Ishikawa (cell line): ENCODE data around the gene GAS2L2.

Experiments
- CEBPB ChIP-seq: IDR thresholded peaks from 2 replicates; pipeline ENCODE4 v1.6.1; 2012
- CREB1 ChIP-seq: IDR thresholded peaks from 2 replicates; pipeline ENCODE4 v1.6.1; 2012; ENCODE audit warnings: low read depth
- MAX ChIP-seq: IDR thresholded peaks from 2 replicates; pipeline ENCODE4 v1.6.1; 2012
- REST ChIP-seq: IDR thresholded peaks from 2 replicates; pipeline ENCODE4 v1.6.1; 2012; ENCODE audit warnings: low read depth, mild to moderate bottlenecking
- TCF12 ChIP-seq: IDR thresholded peaks from 2 replicates; pipeline ENCODE4 v1.6.1; 2012; ENCODE audit warnings: low read depth
- TEAD4 ChIP-seq: IDR thresholded peaks from 2 replicates; pipeline ENCODE4 v1.6.1; 2012
- USF1 ChIP-seq: IDR thresholded peaks from 2 replicates; pipeline ENCODE4 v1.6.1; 2012
- YY1 ChIP-seq: IDR thresholded peaks from 2 replicates; pipeline ENCODE4 v1.6.1; 2012; ENCODE audit warnings: low read depth

- TF ChIP-seq CEBPB, result no peak
- TF ChIP-seq MAX, result no peak
- no peak for TF ChIP-seq USF1
- no peak for TF ChIP-seq YY1
- no peak for TF ChIP-seq TEAD4
- TF ChIP-seq REST, result no peak
- TF ChIP-seq TCF12, result no peak
- TF ChIP-seq CREB1, result no peak
Observed at GRCh38 chr17:35717475-35717874, 35.6 kb downstream of the GAS2L2 start.
